GM12801 (cell line): ENCODE measurements around the gene AMFR.

Experiments used
- TF ChIP-seq, protein P1 (sequence below): IDR thresholded peaks from one replicate; pipeline ENCODE4 v1.5.1; 2011; ENCODE audit warnings: control low read depth; ENCODE audit not compliant: insufficient read length; ENCODE audit errors: extremely low read depth

AMFR gene

DNA sequence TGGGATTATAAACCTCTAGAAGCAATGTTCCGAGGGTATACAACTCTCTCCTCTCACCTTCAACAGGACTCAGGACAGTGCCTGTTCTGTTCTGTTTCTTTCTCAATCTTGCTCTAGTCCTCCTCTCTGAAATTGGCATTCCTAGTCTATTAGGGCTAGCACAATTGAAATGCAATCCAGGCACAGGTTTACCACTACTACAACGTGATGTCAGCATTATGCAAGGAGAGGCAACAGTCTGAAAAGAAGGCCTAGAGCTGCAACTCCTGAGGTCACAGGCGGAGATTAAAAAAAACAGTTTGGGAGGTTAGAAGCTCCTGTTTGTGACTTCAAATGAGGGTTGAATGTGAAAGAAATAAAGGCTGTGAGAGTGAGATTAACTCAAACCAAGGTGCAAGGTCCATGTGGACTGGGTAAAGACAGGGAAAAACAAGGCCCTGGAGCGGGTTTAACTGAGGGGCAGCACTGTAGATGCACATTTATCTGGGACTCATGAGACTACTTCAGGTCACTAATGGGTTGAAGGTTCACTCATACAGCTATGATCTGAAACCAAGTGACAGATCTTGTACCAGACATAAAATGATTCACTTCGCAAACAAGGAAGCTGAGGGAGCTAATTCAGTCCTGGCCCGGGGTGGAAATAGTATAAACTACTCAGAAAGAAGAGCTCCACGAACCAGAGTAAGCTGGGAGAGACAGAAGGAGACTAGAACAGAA is 16.8 kb downstream of the AMFR start:
- TF ChIP-seq, protein P1, sequence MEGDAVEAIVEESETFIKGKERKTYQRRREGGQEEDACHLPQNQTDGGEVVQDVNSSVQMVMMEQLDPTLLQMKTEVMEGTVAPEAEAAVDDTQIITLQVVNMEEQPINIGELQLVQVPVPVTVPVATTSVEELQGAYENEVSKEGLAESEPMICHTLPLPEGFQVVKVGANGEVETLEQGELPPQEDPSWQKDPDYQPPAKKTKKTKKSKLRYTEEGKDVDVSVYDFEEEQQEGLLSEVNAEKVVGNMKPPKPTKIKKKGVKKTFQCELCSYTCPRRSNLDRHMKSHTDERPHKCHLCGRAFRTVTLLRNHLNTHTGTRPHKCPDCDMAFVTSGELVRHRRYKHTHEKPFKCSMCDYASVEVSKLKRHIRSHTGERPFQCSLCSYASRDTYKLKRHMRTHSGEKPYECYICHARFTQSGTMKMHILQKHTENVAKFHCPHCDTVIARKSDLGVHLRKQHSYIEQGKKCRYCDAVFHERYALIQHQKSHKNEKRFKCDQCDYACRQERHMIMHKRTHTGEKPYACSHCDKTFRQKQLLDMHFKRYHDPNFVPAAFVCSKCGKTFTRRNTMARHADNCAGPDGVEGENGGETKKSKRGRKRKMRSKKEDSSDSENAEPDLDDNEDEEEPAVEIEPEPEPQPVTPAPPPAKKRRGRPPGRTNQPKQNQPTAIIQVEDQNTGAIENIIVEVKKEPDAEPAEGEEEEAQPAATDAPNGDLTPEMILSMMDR, result no peak

DNA sequence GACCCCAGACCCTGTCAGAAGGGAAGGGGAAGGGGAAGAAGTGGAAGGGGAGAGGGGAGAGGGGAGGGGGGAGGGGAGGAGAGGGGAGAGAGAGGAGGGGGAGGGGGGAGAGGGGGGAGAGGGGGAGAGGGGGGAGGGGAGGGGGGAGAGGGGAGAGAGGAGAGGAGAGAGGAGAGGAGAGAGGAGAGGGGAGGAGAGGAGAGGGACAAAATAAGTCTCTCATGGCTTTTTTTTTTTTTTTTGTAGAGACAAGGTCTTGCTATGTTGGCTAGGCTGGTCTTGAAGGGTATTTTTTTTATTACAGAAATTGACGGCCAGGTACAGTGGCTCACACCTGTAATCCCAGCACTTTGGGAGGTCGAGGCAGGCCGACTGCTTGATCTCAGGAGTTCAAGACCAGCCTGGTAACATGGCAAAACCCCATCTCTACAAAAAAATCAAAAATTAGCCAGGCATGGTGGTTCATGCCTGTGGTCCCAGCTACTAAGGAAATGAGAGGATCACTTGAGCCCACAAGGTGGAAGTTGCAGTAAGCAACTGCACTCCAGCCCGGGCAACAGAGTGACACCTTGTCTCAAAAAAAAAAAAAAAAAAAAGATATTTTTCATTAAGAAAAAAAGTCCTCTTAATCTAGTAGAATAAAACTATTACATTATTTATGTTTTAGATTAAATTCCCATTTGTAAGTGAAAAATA is 19.2 kb downstream of the AMFR start:
- TF ChIP-seq, protein P1, result no peak

DNA sequence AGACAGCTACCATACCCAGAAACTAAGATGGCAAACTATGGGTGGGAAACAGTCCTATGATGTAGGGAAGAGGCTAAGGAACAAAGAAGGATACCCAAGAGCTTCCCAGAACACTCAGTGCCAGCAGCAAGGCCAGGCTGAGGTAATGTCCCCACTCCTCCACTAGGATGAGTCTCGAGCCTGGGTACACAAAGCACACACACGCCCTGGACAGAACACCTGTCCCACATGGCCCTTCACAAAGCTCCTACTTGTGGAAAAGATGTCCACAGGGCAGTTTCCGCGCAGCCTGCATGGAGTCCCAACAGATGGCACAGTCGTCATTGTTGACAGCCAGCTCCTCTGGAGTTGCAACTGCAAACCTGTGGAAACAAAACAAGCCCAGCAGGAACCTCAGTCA is 23.9 kb downstream of the AMFR start:
- TF ChIP-seq, protein P1, result no peak

DNA sequence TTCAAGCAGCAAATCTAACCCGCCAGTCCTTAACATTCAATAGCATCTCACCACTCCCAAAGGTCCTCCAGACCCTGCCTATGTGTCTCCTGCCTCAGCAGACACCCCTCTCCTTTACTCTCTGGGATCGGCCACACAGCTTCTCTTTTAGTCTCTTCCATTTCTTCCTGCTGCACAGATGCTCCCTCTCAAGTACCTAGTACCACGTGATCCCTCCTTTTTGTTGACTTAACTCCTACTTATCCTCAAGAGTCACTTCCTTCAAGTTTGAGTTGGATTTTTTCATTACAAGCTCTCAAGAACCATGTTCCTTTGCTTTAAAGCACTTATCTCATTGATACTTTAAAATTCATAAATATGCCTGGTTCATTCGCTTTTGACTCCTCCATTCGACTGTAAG is 24.9 kb downstream of the AMFR start:
- TF ChIP-seq, protein P1, result no peak

DNA sequence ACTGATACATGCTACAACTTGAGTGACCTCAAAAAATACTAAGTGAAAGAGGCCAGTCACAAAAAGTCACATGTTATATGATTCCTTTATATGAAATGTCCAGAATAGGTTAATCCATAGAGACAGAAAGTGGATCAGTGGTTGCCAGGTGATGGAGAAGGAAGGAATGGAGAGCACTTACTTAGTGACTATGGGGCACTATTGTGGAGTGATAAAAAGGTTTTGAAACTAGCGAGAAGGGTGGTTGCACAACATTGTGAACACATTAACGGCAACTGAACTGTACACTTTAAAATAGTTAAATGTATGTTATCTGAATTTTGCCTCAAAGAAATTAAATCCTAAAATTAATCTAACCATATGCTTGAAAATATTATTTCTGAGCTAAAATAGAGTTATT is 25.9 kb downstream of the AMFR start:
- TF ChIP-seq, protein P1, result no peak

DNA sequence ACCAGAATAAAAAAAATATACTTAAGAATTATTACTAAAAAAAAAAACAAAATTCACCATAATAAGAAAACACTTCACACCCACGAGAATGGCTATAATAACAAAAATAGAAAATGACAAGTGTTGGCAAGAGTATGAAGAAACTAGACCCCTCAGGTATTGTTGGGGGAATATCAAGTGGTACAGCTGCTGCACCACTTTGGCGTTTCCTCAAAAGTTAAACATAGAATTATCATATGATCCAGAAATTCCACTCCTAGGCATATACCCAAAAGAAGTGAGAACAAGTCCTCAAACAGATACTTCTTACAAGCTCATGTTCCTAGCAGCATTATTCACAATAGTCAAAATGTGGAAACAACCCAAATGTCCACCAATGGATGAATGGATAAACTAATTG is 26.3 kb downstream of the AMFR start:
- TF ChIP-seq, protein P1, result no peak

DNA sequence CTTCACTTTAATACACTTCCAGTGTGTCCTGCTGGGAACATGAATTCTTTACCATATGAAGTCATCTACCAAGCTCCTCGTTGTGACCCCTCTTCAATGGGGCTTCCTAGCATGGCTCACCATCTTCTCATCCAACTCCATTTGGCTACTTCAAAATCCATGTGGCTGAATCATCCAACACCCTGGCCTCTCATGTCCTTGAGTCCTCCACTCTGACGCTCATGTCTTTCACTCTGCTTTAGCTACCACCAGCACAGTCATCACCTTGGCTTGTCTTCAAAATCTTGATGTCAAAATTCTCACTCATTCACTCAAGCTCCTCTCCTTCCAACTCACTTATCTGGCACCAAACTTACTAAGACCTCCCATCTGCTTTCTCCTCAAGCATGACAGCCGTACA is 35.8 kb downstream of the AMFR start:
- TF ChIP-seq, protein P1, result no peak
